HG02970 (cell line): ENCODE measurements around the gene TIMM23.
"Not testable (repeated sequence)": the region's sequence is repeated elsewhere in the genome, so short reads cannot be mapped to it uniquely, and the experiment has no call there.

Experiments used
- ATAC-seq: cut with Tn5 transposase; IDR thresholded peaks from one replicate; pipeline ENCODE4 v1.9.1; 2021; ENCODE audit warnings: mild to moderate bottlenecking, moderate library complexity, moderate number of reproducible peaks; ENCODE audit not compliant: unreplicated experiment, low FRiP score

The TIMM23 gene

DNA sequence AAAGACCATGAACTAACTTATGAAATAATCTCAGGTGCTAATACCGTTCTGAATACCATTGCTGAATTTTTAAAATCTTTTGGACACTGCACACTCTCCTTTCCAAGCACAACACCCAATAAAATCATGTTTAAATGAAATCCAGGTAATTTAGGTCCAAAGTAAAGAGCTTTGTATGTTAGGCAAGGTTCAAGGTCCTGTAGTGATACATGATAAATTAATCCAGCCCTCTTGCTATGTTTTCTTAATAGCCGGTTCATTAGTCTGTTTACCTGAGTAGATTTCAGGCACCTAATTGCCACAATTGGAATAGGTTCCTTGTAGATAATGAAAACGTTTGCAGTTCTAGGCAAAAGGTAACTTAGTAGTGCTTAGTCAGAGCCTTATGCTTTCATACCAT lies 13.3 kb downstream of the TIMM23 start:
- not testable (repeated sequence) for ATAC-seq

DNA sequence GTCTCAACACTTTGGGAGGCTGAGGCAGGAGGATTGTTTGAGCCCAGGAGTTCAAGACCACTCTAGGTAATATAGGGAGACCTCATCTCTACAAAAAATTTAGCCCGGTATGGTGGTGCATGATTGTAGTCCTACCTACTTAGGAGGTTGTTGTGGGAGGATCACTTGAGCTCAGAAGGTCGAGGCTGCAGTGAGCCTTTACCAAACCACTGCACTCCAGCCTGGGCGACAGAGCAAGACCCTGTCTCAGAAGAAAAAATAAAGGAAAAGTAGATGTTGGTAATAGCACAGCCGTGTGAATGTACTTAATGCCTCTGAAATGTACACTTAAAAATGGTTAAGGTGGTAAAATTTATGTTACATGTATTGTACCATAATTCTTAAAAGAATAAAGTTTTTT lies 25.3 kb downstream of the TIMM23 start:
- ATAC-seq: no peak

- no peak for ATAC-seq
Measured at GRCh38 chr10:45997994-45998763, 25.9 kb downstream of the TIMM23 start.

- ATAC-seq: not testable (repeated sequence)
Measured at GRCh38 chr10:45999955-46000354, 27.7 kb downstream of the TIMM23 start.

DNA sequence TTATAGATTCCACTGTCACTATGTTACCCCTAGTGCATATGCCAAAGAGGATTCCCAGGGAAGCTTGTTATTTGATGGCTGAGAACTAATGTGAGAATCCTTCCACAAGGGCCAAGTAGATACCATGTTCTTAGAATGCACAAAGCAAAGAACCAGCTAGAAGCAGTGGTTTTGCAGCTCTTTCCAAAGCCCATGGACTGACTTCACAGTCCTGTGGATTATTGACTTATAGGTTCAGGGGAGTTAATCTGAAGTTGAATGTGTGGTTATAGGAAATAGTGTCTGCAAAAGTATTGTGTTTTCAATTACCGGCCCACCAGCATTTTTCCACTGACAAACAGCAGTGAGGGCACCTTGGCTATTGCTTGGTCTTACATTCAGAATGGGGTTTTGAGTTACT lies 28.2 kb downstream of the TIMM23 start:
- ATAC-seq: no peak

DNA sequence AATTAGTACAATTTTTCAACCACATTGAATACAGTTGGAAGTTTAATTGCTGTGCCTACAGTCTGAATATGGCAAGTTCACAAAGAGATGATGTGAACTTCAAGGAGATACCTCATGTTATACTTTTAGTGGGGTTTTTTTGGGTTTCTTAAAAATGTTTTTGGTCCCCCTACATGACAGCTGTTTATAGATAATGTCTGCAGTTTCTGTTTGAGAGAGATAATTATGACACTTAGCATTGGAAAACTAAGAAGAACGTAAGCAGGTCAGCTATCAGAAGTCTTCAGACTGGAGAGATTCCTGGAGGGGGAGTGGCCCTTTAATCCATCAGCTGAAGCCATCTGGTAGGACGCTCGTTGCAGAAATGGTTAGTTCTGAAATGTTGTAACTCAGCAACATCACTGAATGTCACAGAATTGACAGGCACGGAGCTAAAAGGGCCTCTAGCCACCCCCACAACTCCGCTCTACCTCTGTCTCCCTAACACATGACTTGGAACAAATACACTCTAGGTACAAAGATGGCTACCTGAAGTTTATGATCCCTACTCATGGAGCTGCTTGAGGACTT lies 29.0 kb downstream of the TIMM23 start:
- ATAC-seq: no peak

GRCh38 chr10:46002189-46002687 lies 29.9 kb downstream of the TIMM23 start:
- ATAC-seq: not testable (repeated sequence)

DNA sequence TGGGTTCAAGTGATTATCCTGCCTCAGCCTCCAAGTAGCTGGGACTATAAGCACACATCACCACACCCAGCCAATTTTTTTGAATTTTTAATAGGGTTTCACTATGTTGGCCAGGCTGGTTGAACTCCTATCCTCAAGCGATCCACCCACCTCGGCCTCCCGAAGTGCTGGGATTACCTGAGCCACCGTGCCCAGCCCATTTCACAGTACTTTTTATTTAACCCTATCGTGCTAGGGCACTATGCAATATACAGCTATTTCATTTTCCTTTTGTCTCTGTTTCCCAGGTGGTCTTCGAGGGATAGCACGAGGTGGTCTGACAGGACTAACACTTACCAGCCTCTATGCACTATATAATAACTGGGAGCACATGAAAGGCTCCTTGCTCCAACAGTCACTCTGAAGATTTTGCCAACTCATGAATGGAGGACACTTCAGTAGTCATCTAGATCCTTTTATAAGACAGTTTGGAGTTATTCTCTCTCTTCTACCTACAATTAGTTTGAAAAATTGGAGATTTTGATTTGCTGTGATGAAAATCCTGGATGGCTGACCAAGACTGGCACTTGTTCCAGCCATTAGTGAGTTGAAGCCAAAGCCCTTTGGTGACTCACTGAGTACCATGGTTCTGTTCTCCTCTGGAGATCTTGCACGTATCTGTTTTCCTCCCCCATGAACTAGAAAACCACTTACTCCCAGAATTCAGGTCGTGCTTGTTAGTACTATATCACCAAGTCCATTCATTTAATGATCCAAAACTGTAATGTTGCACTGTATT lies 30.8 kb downstream of the TIMM23 start:
- ATAC-seq: no peak

DNA sequence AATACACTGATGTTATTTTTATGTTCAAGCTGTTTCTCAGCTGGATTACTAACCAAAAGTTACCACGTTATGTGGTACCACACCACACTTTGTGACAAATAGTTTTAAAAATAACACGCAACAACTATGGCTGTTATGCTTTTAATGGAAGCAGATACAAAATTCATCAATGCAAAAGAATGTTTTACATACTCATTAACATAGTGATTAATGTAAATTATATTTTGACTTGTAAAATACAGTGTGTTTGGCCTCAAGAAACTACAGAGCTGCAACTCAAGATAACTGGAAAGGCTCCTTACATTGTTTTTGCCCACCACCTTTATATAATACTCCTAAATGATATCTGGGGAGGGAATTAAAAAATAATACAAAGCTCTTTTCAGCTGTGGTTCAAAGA lies 32.7 kb downstream of the TIMM23 start:
- no peak for ATAC-seq

- ATAC-seq: no peak
Measured at GRCh38 chr10:46005383-46005782, 33.1 kb downstream of the TIMM23 start.

- no peak for ATAC-seq
Measured at GRCh38 chr10:46006219-46006618, 33.9 kb downstream of the TIMM23 start.

GRCh38 chr10:46012746-46013145 lies 40.5 kb downstream of the TIMM23 start:
- no peak for ATAC-seq

DNA sequence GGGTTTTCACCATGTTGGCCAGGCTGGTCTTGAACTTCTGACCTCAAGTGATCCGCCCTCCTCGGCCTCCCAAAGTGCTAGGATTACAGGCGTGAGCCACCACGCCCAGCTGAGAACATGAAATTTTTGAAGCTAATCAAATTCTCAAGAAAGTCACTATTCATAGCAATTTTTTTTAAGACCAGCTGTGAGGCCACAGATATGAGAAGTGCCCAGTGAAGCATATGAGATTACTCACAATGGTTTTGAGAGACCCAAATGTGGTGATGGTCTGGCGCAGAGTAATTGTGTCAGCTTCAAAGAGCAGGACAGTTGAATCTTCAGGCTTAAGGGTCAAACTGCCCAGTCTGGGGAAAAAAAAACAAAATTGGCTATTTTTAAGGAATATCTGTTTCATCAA lies 41.9 kb downstream of the TIMM23 start:
- no peak for ATAC-seq

DNA sequence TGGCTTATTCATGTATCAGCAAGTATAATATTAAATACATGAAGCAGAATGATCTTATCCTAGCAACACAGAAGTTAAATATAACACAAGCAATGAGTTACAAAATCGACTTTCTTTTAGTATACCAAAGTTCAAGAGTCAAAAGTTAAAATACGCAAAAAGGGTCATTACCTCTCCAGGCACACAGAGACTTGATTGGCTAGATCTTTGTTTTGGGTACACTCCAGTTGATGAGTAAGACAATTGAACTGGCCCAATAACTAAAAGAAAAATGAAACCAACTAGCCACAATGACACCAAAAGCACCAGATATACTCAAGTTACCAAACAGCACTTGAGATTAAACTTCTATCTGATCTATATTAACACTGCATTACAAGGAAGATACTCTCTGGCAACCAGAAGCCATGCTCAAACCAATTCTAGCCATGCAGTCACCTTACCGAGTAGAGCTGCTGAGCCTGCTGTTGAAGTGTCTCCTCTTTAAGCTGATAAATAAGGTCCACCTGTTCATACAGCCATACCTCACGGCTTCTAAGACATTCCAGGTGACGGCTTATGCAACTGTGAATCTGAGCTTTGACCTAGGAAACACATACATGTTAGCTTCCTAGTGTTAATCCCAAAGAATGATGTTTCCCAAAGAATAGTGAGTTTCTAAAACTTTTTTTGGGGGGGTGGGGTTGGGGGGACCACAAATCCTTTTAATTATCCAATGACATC lies 42.6 kb downstream of the TIMM23 start:
- ATAC-seq: no peak

GRCh38 chr10:46016190-46016589 lies 43.9 kb downstream of the TIMM23 start:
- no peak for ATAC-seq

GRCh38 chr10:46016811-46017210 lies 44.5 kb downstream of the TIMM23 start:
- ATAC-seq: no peak

DNA sequence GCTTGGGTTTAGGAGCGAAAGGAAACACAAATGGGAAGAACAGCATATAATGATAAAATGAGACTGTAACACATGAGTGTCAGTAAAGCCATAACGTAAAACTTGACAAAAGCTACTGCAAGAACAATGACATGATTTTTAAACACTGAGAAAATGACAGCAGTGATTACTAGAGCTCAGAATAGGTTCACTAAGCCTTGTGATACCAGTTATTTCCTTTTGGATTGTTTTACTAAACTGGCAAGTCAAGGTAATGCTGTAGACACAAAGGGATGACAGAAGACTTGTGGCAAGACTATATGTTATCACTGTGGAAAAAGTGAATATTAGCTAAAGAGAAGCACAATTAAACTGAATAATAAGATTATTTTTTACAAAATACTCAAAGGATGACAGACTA lies 45.4 kb downstream of the TIMM23 start:
- no peak for ATAC-seq

DNA sequence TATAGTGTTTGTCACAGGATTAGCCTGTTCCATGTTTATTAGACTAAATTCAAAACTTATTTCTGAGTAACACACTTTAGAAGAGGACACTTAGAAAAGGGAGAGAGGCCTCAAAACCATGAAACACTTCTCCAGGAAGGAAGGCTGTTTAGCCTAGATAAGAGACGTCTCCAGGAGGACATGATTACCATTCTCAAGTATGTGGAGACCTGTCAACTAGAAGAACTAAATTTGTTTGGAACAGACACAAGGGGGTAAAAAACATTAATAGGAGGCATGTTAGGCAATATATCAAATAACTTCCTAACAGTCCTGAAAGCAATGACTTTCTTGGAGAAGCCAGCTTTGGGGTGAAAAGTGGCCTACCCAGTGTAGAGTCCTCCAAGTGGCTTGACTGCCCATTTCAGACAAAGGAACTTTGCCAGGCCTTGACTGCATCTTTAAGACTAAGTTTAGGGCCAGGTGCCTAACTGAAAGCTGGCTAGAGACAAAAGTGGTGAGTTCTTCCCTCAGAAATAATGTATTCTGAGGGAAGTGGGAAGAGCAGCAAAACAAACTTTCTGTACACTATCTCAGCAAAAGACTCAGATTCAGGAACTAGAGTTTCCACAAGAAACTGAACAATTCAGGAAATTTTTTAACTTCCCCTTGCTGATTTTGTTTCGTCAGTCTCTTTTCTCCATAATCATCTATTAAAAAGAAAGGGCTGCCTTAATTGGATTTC lies 46.3 kb downstream of the TIMM23 start:
- no peak for ATAC-seq

- no peak for ATAC-seq
Measured at GRCh38 chr10:46019177-46019528, 46.9 kb downstream of the TIMM23 start.
